Measurements from ENCODE around the gene TEAD4. TPM values are rescaled to one million over a fixed set of nuclear protein-coding genes. Genes with fewer than 3 reads are reported as not detected.

Gene TEAD4
- total and polyA plus RNA-seq, 2 experiments from 2014 or later: 5.5 to 12.7 TPM

- no peak overlapping the region for H3K4me3 ChIP-seq
- no peaks in the 10 kb centered on the region for H3K27me3 ChIP-seq
- H3K27ac ChIP-seq: no peak overlapping the region
- H2AFZ ChIP-seq: no peak overlapping the region
- H3K4me2 ChIP-seq: no peak overlapping the region
- H3K36me3 ChIP-seq (replicated peaks; ENCODE audit: insufficient read depth, low read depth): no peaks in the 10 kb centered on the region
- H3K9me3 ChIP-seq (ENCODE audit: low read depth): no peaks in the 10 kb centered on the region
- H3K4me1 ChIP-seq (ENCODE audit: insufficient read depth): no peaks in the 10 kb centered on the region
- DNase-seq (ENCODE audit: low spot score): no peak
- TF ChIP-seq EZH2phosphoT487 (IDR thresholded peaks at IDR 0.05; ENCODE audit: low read depth, severe bottlenecking, unreplicated experiment) (no peak), EZH2 (IDR thresholded peaks at IDR 0.05; ENCODE audit: borderline replicate concordance) (no peak)
- TF ChIP-seq, protein P1, sequence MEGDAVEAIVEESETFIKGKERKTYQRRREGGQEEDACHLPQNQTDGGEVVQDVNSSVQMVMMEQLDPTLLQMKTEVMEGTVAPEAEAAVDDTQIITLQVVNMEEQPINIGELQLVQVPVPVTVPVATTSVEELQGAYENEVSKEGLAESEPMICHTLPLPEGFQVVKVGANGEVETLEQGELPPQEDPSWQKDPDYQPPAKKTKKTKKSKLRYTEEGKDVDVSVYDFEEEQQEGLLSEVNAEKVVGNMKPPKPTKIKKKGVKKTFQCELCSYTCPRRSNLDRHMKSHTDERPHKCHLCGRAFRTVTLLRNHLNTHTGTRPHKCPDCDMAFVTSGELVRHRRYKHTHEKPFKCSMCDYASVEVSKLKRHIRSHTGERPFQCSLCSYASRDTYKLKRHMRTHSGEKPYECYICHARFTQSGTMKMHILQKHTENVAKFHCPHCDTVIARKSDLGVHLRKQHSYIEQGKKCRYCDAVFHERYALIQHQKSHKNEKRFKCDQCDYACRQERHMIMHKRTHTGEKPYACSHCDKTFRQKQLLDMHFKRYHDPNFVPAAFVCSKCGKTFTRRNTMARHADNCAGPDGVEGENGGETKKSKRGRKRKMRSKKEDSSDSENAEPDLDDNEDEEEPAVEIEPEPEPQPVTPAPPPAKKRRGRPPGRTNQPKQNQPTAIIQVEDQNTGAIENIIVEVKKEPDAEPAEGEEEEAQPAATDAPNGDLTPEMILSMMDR (IDR thresholded peaks at IDR 0.05; ENCODE audit: poor library complexity): no peak
- H3K9me2 ChIP-seq (replicated peaks; ENCODE audit: insufficient read depth): no peaks in the 10 kb centered on the region
- WGBS (ENCODE audit: low lambda C conversion rate, missing lambda C conversion rate): 94% methylated on average over 9 of the region's 9 CpGs
- no peaks in the 10 kb centered on the region for H4K20me1 ChIP-seq (ENCODE audit: insufficient read depth, poor library complexity, severe bottlenecking)
- no peaks in the 10 kb centered on the region for H3K79me2 ChIP-seq
Measured at GRCh38 chr12:3049176-3049575, 90.0 kb downstream of the TEAD4 start.

- TF ChIP-seq, protein P1 (IDR thresholded peaks at IDR 0.05; ENCODE audit: poor library complexity): no peak
- TF ChIP-seq EZH2phosphoT487 (IDR thresholded peaks at IDR 0.05; ENCODE audit: low read depth, severe bottlenecking, unreplicated experiment): no peak
- TF ChIP-seq EZH2 (IDR thresholded peaks at IDR 0.05; ENCODE audit: borderline replicate concordance): no peak
- Histone ChIP-seq H3K27me3 (no peaks in the 10 kb centered on the region), H4K20me1 (ENCODE audit: insufficient read depth, poor library complexity, severe bottlenecking) (no peaks in the 10 kb centered on the region), H3K4me3 (no peak overlapping the region), H3K79me2 (no peaks in the 10 kb centered on the region), H3K27ac (no peak overlapping the region), H3K9me3 (ENCODE audit: low read depth) (no peaks in the 10 kb centered on the region), H3K4me1 (ENCODE audit: insufficient read depth) (no peaks in the 10 kb centered on the region), H2AFZ (no peak overlapping the region), H3K9me2 (replicated peaks; ENCODE audit: insufficient read depth) (no peaks in the 10 kb centered on the region), H3K4me2 (no peak overlapping the region), H3K36me3 (replicated peaks; ENCODE audit: insufficient read depth, low read depth) (no peaks in the 10 kb centered on the region)
- WGBS (ENCODE audit: low lambda C conversion rate, missing lambda C conversion rate): 77% methylated on average over 11 of the region's 11 CpGs
- no peak for DNase-seq (ENCODE audit: low spot score)
Measured at GRCh38 chr12:3049611-3050249, 90.5 kb downstream of the TEAD4 start.

GRCh38 chr12:3054374-3054773 lies 95.2 kb downstream of the TEAD4 start:
- Histone ChIP-seq H3K9me2 (replicated peaks; ENCODE audit: insufficient read depth) (no peaks in the 10 kb centered on the region), H3K36me3 (replicated peaks; ENCODE audit: insufficient read depth, low read depth) (no peaks in the 10 kb centered on the region), H2AFZ (no peak overlapping the region), H3K4me3 (no peak overlapping the region), H4K20me1 (ENCODE audit: insufficient read depth, poor library complexity, severe bottlenecking) (no peaks in the 10 kb centered on the region), H3K4me1 (ENCODE audit: insufficient read depth) (peaks cover 12% of the 10 kb centered on the region), H3K27me3 (no peaks in the 10 kb centered on the region), H3K27ac (no peak overlapping the region), H3K9me3 (ENCODE audit: low read depth) (no peaks in the 10 kb centered on the region), H3K79me2 (no peaks in the 10 kb centered on the region), H3K4me2 (no peak overlapping the region)
- 89% methylated on average over 7 of the region's 7 CpGs for WGBS (ENCODE audit: low lambda C conversion rate, missing lambda C conversion rate)
- TF ChIP-seq, protein P1 (IDR thresholded peaks at IDR 0.05; ENCODE audit: poor library complexity): no peak
- TF ChIP-seq EZH2phosphoT487 (IDR thresholded peaks at IDR 0.05; ENCODE audit: low read depth, severe bottlenecking, unreplicated experiment) (no peak), EZH2 (IDR thresholded peaks at IDR 0.05; ENCODE audit: borderline replicate concordance) (no peak)
- DNase-seq (ENCODE audit: low spot score): no peak

Data from hepatocyte (in vitro differentiated cells).